Right atrium auricular region (tissue), 2 donors: ENCODE measurements around the gene CUX1. TPM values are rescaled to one million over a fixed set of nuclear protein-coding genes. Genes with fewer than 3 reads are reported as not detected.
"Not testable (repeated sequence)": the region's sequence is repeated elsewhere in the genome, so short reads cannot be mapped to it uniquely, and the experiment has no call there.

Experiments
- DNase-seq: peaks from one replicate; pipeline ENCODE4 v3.0.0-alpha.2; 2019; ENCODE audit warnings: low spot score
- H3K27ac ChIP-seq, 2 donors: fragments of 200-600 bp; sonication (generic); 1 replicate in 1 of 2; 2 replicates in 1 of 2; pipeline ENCODE4 v1.5.1; 2016 to 2019
- H3K27me3 ChIP-seq, 2 donors: fragments of 200-600 bp; sonication (generic); one replicate each; pipeline versions ENCODE4 v1.5.1 to v1.6.0; 2017 to 2019
- H3K36me3 ChIP-seq: fragments of 200-600 bp; sonication (generic); one replicate; pipeline ENCODE4 v1.5.1; 2016
- H3K4me1 ChIP-seq, 2 donors: fragments of 200-600 bp; sonication (generic); one replicate each; pipeline versions ENCODE4 v1.5.1 to v1.6.0; 2017 to 2019
- H3K4me3 ChIP-seq, 2 donors: fragments of 200-600 bp; sonication (generic); 1 replicate in 1 of 2; 2 replicates in 1 of 2; pipeline ENCODE4 v1.5.1; 2017 to 2019; ENCODE audit warnings: mild to moderate bottlenecking in 1 of 2, moderate library complexity in 1 of 2
- H3K9me3 ChIP-seq, 2 donors: fragments of 200-600 bp; sonication (generic); one replicate each; pipeline ENCODE4 v1.5.1; 2019
- CTCF ChIP-seq, 2 donors: fragments of 200-600 bp; sonication (generic); IDR thresholded peaks; one replicate each; pipeline ENCODE4 v1.5.1; 2019; ENCODE audit warnings: antibody characterized with exemption in 2 of 2
- total RNA-seq, 2 donors: library from RNA; depleted of rRNA; stranded (reverse); fragments of >200 nt; gene quantifications; one replicate each; pipeline ENCODE4 v1.1.0, GENCODE V29; 2016

CUX1 gene
- total RNA-seq, 2 donors from 2014 or later = 71.1 to 94.4 TPM

GRCh38 chr7:101818287-101819071, 1.1 kb downstream of the CUX1 start:
- Histone ChIP-seq H3K27ac (peak overlapping the region; percentile 84 to 85), H3K4me3 (peak overlapping the region; percentile 72 to 92), H3K36me3 (no peaks in the 10 kb centered on the region), H3K4me1 (peaks cover 0 to 50% of the 10 kb centered on the region in 2 donors), H3K27me3 (no peaks in the 10 kb centered on the region), H3K9me3 (no peaks in the 10 kb centered on the region)
- no peak for TF ChIP-seq CTCF (IDR thresholded peaks at IDR 0.05)
- DNase-seq = no peak

- Histone ChIP-seq H3K27ac (peak overlapping the region; percentile 84 to 85), H3K27me3 (no peaks in the 10 kb centered on the region), H3K4me3 (no peak overlapping the region), H3K9me3 (no peaks in the 10 kb centered on the region), H3K36me3 (no peaks in the 10 kb centered on the region), H3K4me1 (peaks cover 0 to 52% of the 10 kb centered on the region in 2 donors)
- DNase-seq = no peak
- TF ChIP-seq CTCF (IDR thresholded peaks at IDR 0.05) = no peak
Observed at GRCh38 chr7:101819183-101819582, 1.8 kb downstream of the CUX1 start.

GRCh38 chr7:101819913-101820522, 2.6 kb downstream of the CUX1 start:
- Histone ChIP-seq H3K4me1 (peaks cover 0 to 53% of the 10 kb centered on the region in 2 donors), H3K27ac (peak overlapping the region in 1 of 2 donors; percentile 9), H3K36me3 (no peaks in the 10 kb centered on the region), H3K27me3 (no peaks in the 10 kb centered on the region), H3K9me3 (no peaks in the 10 kb centered on the region), H3K4me3 (no peak overlapping the region)
- no peak for TF ChIP-seq CTCF (IDR thresholded peaks at IDR 0.05)
- DNase-seq = no peak

GRCh38 chr7:101820703-101821102, 3.3 kb downstream of the CUX1 start:
- H3K36me3 ChIP-seq = no peaks in the 10 kb centered on the region
- no peak overlapping the region for H3K4me3 ChIP-seq
- no peak for DNase-seq
- H3K27ac ChIP-seq = no peak overlapping the region
- peaks cover 0 to 53% of the 10 kb centered on the region in 2 donors for H3K4me1 ChIP-seq
- no peak for TF ChIP-seq CTCF (IDR thresholded peaks at IDR 0.05)
- H3K27me3 ChIP-seq = no peaks in the 10 kb centered on the region
- no peaks in the 10 kb centered on the region for H3K9me3 ChIP-seq

- H3K4me3 ChIP-seq, H3K9me3 ChIP-seq, H3K27me3 ChIP-seq, H3K36me3 ChIP-seq, DNase-seq: not testable (repeated sequence)
- Histone ChIP-seq H3K4me1 (peaks cover 0 to 61% of the 10 kb centered on the region in 2 donors), H3K27ac (peak overlapping the region; percentile 31 to 41)
Observed at GRCh38 chr7:101822632-101823031, 5.2 kb downstream of the CUX1 start.

- Histone ChIP-seq H3K27ac (peak overlapping the region in 1 of 2 donors; percentile 20), H3K36me3 (no peaks in the 10 kb centered on the region), H3K9me3 (no peaks in the 10 kb centered on the region), H3K4me3 (no peak overlapping the region), H3K4me1 (peaks cover 0 to 57% of the 10 kb centered on the region in 2 donors), H3K27me3 (no peaks in the 10 kb centered on the region)
- no peak for TF ChIP-seq CTCF (IDR thresholded peaks at IDR 0.05)
- DNase-seq = no peak
Observed at GRCh38 chr7:101823096-101823495, 5.7 kb downstream of the CUX1 start.
